ENCODE results near the gene PPP1CA. TPM values are rescaled to one million over a fixed set of nuclear protein-coding genes. Genes with fewer than 3 reads are reported as not detected.

Gene PPP1CA
- total and polyA plus RNA-seq, 7 donors = 72.6 to 191 (median 108) TPM

- Histone ChIP-seq H3K36me3 (ENCODE audit: insufficient read depth in 1 of 2, low read depth in 1 of 2) (no peaks in the 10 kb centered on the region), H3K9me3 (no peaks in the 10 kb centered on the region), H3K27ac (peak overlapping the region; percentile 99), H3K4me1 (peaks cover 40% of the 10 kb centered on the region), H3K27me3 (ENCODE audit: insufficient read depth in 3 of 3, low read length in 2 of 3) (no peaks in the 10 kb centered on the region), H3K4me3 (no peak overlapping the region)
- DNase-seq (peak in 1 of 2 donors; percentile 79), ATAC-seq (peak; percentile 20 to 37 (median 30))
- intact Hi-C loops (cut with DNase I) = loop anchor here (1.0 to 2.0 kb wide), 3 partner anchors 25 to 150 kb away; no protein-coding TSS in a partner anchor
- peak; percentile 89 for TF ChIP-seq CTCF (IDR thresholded peaks at IDR 0.05)
- WGBS, 3 donors = 23 to 29% (median 24%) methylated on average over 3 of the region's 3 CpGs
Observed at GRCh38 chr11:67356864-67357561, 44.6 kb downstream of the PPP1CA start.

- no peak for TF ChIP-seq CTCF (IDR thresholded peaks at IDR 0.05)
- H3K27me3 ChIP-seq (ENCODE audit: insufficient read depth in 3 of 3, low read length in 2 of 3) = no peaks in the 10 kb centered on the region
- no peak overlapping the region for H3K4me3 ChIP-seq
- H3K36me3 ChIP-seq (ENCODE audit: insufficient read depth in 1 of 2, low read depth in 1 of 2) = no peaks in the 10 kb centered on the region
- H3K27ac ChIP-seq = peak overlapping the region; percentile 99
- DNase-seq = peak in 1 of 2 donors; percentile 52
- WGBS, 3 donors = 56 to 62% (median 58%) methylated on average over 4 of the region's 4 CpGs
- intact Hi-C loops (cut with DNase I) = loop anchor here (2.0 kb wide), 2 partner anchors 26 to 150 kb away; no protein-coding TSS in a partner anchor
- H3K9me3 ChIP-seq = no peaks in the 10 kb centered on the region
- H3K4me1 ChIP-seq = peaks cover 46% of the 10 kb centered on the region
- ATAC-seq = no peak
Observed at GRCh38 chr11:67356387-67356863, 45.2 kb downstream of the PPP1CA start.

GRCh38 chr11:67355794-67356386, 45.8 kb downstream of the PPP1CA start:
- ATAC-seq (no peak), DNase-seq (no peak)
- intact Hi-C loops (cut with DNase I) = loop anchor here (2.0 kb wide), 2 partner anchors 27 to 151 kb away; no protein-coding TSS in a partner anchor
- H3K27ac ChIP-seq = peak overlapping the region; percentile 99
- H3K27me3 ChIP-seq (ENCODE audit: insufficient read depth in 3 of 3, low read length in 2 of 3) = no peaks in the 10 kb centered on the region
- no peak overlapping the region for H3K4me3 ChIP-seq
- peaks cover 50% of the 10 kb centered on the region for H3K4me1 ChIP-seq
- H3K9me3 ChIP-seq = no peaks in the 10 kb centered on the region
- 80 to 83% (median 81%) methylated on average over 4 of the region's 4 CpGs for WGBS, 3 donors
- TF ChIP-seq CTCF (IDR thresholded peaks at IDR 0.05) = no peak
- H3K36me3 ChIP-seq (ENCODE audit: insufficient read depth in 1 of 2, low read depth in 1 of 2) = no peaks in the 10 kb centered on the region

GRCh38 chr11:67355023-67355793, 46.5 kb downstream of the PPP1CA start:
- TF ChIP-seq CTCF (IDR thresholded peaks at IDR 0.05) = no peak
- intact Hi-C loops (cut with DNase I) = no loop called here
- peak in 1 of 2 donors; percentile 54 for DNase-seq

More at GRCh38 chr11:67355023-67355793, 46.5 kb downstream of the PPP1CA start:
- H3K36me3 ChIP-seq (ENCODE audit: insufficient read depth in 1 of 2, low read depth in 1 of 2) = no peaks in the 10 kb centered on the region
- no peaks in the 10 kb centered on the region for H3K27me3 ChIP-seq (ENCODE audit: insufficient read depth in 3 of 3, low read length in 2 of 3)
- WGBS, 3 donors = 62 to 78% (median 68%) methylated on average over 5 to 11 of the region's 11 CpGs
- no peak for ATAC-seq
- H3K27ac ChIP-seq = peak overlapping the region; percentile 99
- peak overlapping the region; percentile 81 for H3K4me3 ChIP-seq
- peaks cover 56% of the 10 kb centered on the region for H3K4me1 ChIP-seq
- no peaks in the 10 kb centered on the region for H3K9me3 ChIP-seq
